Prostate gland (tissue), 1 donor: Measurements from ENCODE around the gene TXLNG.

ENCODE experiments used
- POLR2A ChIP-seq: fragments of 450-650 bp; IDR thresholded peaks from one replicate; pipeline ENCODE4 v1.6.1; 2016; ENCODE audit warnings: antibody characterized with exemption, mild to moderate bottlenecking
- POLR2AphosphoS5 ChIP-seq: sonication (generic); formaldehyde crosslinking; IDR thresholded peaks from one replicate; pipeline ENCODE4 v1.6.1; 2017; ENCODE audit warnings: antibody characterized with exemption

DNA sequence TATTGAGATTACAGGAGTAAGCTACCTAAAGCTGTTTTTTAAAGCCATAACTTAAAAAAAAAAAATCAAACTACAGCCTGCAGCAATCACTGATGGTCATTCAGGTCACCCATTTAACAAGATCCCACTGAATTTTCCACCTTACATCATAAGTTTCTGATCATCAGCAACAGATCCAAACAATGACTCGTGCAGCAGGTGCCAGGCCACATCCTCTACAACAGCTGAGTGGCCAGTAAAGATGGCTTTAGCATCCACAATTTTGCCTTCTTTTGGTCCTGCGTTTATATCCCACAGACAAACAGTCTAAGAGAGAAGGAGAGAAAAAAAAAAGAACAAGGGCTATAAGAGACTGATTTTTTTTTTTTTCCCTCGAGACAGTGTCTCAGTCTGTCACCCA is 67.3 kb downstream of the TXLNG start:
- TF ChIP-seq POLR2AphosphoS5 (no peak), POLR2A (no peak)
